Esophagus squamous epithelium (tissue), 5 donors: ENCODE data around the gene RPA3. TPM values are rescaled to one million over a fixed set of nuclear protein-coding genes. Genes with fewer than 3 reads are reported as not detected.

ENCODE experiments used
- DNase-seq: peaks from one replicate; lab custom pipeline; 2025; lab: John Stamatoyannopoulos, UW
- H3K27ac ChIP-seq, 4 donors: fragments of 200-600 bp; sonication (generic); one replicate each; pipeline ENCODE4 v1.5.1; 2016 to 2019; ENCODE audit warnings: mild to moderate bottlenecking in 1 of 4
- H3K27me3 ChIP-seq, 4 donors: fragments of 200-600 bp; sonication (generic); 1 replicate in 3 of 4; 2 replicates in 1 of 4; pipeline versions ENCODE4 v1.5.1 to v1.6.0; 2017 to 2021; ENCODE audit warnings: antibody characterized with exemption in 1 of 4
- H3K36me3 ChIP-seq, 3 donors: fragments of 200-600 bp; sonication (generic); one replicate each; pipeline ENCODE4 v1.5.1; 2016 to 2019
- H3K4me1 ChIP-seq, 3 donors: fragments of 200-600 bp; sonication (generic); one replicate each; pipeline ENCODE4 v1.5.1; 2017 to 2019
- H3K4me3 ChIP-seq, 4 donors: fragments of 200-600 bp; sonication (generic); 1 replicate in 3 of 4; 2 replicates in 1 of 4; pipeline ENCODE4 v1.5.1; 2016 to 2019; ENCODE audit warnings: mild to moderate bottlenecking in 2 of 4, moderate library complexity in 1 of 4
- H3K9me3 ChIP-seq, 3 donors: fragments of 200-600 bp; sonication (generic); one replicate each; pipeline ENCODE4 v1.5.1; 2016 to 2019
- CTCF ChIP-seq, 6 experiments: fragments of 450-650 bp in 4 of 6; fragments of 200-600 bp in 2 of 6; sonication (generic) in 2 of 6; IDR thresholded peaks; one replicate each; pipeline ENCODE4 v1.5.1; 2016 to 2019; ENCODE audit warnings: antibody characterized with exemption in 6 of 6, mild to moderate bottlenecking in 4 of 6, moderate library complexity in 4 of 6
- POLR2A ChIP-seq, 4 donors: fragments of 450-650 bp; IDR thresholded peaks; one replicate each; pipeline ENCODE4 v1.6.1; 2017; ENCODE audit warnings: antibody characterized with exemption in 4 of 4, mild to moderate bottlenecking in 4 of 4, moderate library complexity in 3 of 4
- WGBS, 2 donors: methylation state at CpG; one replicate each; pipeline ENCODE4 v1.1.5; 2018; 5-methylcytosine and 5-hydroxymethylcytosine counted together
- intact Hi-C: fragments of 100-400 bp; cut with DNase I; formaldehyde crosslinking; loops from one replicate; pipeline ENCODE4 v1.15.0; 2022
- total RNA-seq, 4 donors: library from RNA; depleted of rRNA; stranded (reverse); fragments of >200 nt; gene quantifications; one replicate each; pipeline ENCODE4 v1.1.0, GENCODE V29; 2016
- donor health status: DM: yes; HTN: yes; CAD: no.

The RPA3 gene
- total RNA-seq, 4 donors from 2014 or later: 13.0 to 29.3 (median 21.7) TPM

DNA sequence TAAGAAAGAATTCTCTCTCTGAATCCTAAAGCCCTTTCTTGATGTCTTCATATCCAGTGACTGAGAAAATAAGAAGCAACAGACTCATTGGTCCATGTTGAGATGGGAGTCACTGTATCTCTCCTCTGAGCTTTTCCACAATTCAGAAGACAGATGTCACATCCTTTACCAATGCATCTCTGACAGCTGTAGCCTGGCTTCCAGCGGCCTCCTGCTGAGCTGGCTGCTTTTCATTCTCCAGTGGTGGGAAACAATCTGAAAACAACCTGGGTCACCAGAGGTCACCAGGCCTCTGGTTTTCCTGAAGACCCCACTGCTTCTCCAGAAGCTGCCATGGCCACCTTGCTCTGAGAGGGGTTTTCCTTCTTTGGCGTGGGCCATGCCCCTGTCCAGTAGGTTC lies 18.3 kb upstream of the RPA3 start:
- Histone ChIP-seq H3K27me3 (no peaks in the 10 kb centered on the region), H3K4me3 (no peak overlapping the region), H3K4me1 (no peaks in the 10 kb centered on the region), H3K36me3 (no peaks in the 10 kb centered on the region), H3K9me3 (no peaks in the 10 kb centered on the region), H3K27ac (no peak overlapping the region)
- intact Hi-C loops: no loop called here
- TF ChIP-seq CTCF (IDR thresholded peaks at IDR 0.05): no peak
- TF ChIP-seq POLR2A (IDR thresholded peaks at IDR 0.05): no peak
- WGBS, 2 donors: 93 to 95% methylated on average over 2 of the region's 2 CpGs
- DNase-seq: no peak

GRCh38 chr7:7732621-7733281 lies 14.3 kb upstream of the RPA3 start:
- no peaks in the 10 kb centered on the region for H3K9me3 ChIP-seq
- TF ChIP-seq POLR2A (IDR thresholded peaks at IDR 0.05) (no peak), CTCF (IDR thresholded peaks at IDR 0.05) (no peak)
- WGBS, 2 donors: 71 to 80% methylated on average over 4 of the region's 4 CpGs
- H3K36me3 ChIP-seq: no peaks in the 10 kb centered on the region
- peak overlapping the region in 1 of 4 donors; percentile 1 for H3K27ac ChIP-seq
- no peak overlapping the region for H3K4me3 ChIP-seq
- H3K4me1 ChIP-seq: peaks cover 0 to 3% (median 0%) of the 10 kb centered on the region in 3 donors
- no peak for DNase-seq
- H3K27me3 ChIP-seq: no peaks in the 10 kb centered on the region
- intact Hi-C loops: no loop called here

DNA sequence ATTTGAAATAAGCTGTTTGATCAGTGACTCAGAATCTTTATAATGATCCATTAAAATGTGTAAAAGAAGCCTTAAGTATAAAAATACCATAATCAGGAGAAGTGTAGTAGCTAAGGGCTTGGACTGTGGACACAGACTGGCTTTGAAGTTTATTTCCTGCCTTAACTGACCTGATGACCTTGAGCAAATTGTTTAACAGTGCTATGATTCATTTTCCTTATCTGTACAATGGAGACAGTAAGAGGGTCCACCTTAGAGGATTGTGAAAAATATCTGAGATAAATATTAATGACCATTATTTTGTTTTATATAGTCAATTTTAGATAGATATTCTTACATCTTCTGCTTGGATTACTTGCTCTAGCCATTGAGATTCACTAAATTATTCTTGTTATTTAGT lies 13.3 kb upstream of the RPA3 start:
- H3K9me3 ChIP-seq: no peaks in the 10 kb centered on the region

GRCh38 chr7:7720750-7721621 lies 2.6 kb upstream of the RPA3 start:
- H3K4me1 ChIP-seq: peaks cover 0 to 16% (median 0%) of the 10 kb centered on the region in 3 donors
- DNase-seq: no peak
- intact Hi-C loops: no loop called here
- H3K4me3 ChIP-seq: no peak overlapping the region
- TF ChIP-seq CTCF (IDR thresholded peaks at IDR 0.05) (no peak), POLR2A (IDR thresholded peaks at IDR 0.05) (no peak)
- peaks cover 0 to 8% (median 0%) of the 10 kb centered on the region in 3 donors for H3K36me3 ChIP-seq
- no peaks in the 10 kb centered on the region for H3K9me3 ChIP-seq
- H3K27me3 ChIP-seq: no peaks in the 10 kb centered on the region
- no peak overlapping the region for H3K27ac ChIP-seq
- WGBS, 2 donors: 88 to 89% methylated on average over 5 of the region's 5 CpGs

More for the DNA sequence above, 13.3 kb upstream of the RPA3 start:
- Histone ChIP-seq H3K27ac (no peak overlapping the region), H3K27me3 (no peaks in the 10 kb centered on the region), H3K36me3 (no peaks in the 10 kb centered on the region), H3K4me1 (peaks cover 0 to 3% (median 0%) of the 10 kb centered on the region in 3 donors), H3K4me3 (no peak overlapping the region)
- TF ChIP-seq POLR2A (IDR thresholded peaks at IDR 0.05) (no peak), CTCF (IDR thresholded peaks at IDR 0.05) (no peak)
- intact Hi-C loops: no loop called here
- no peak for DNase-seq

GRCh38 chr7:7720193-7720592 lies 1.8 kb upstream of the RPA3 start:
- peaks cover 0 to 16% (median 0%) of the 10 kb centered on the region in 3 donors for H3K4me1 ChIP-seq
- no peaks in the 10 kb centered on the region for H3K9me3 ChIP-seq
- intact Hi-C loops: no loop called here
- no peak overlapping the region for H3K27ac ChIP-seq
- no peak overlapping the region for H3K4me3 ChIP-seq
- TF ChIP-seq POLR2A (IDR thresholded peaks at IDR 0.05): no peak
- no peak for TF ChIP-seq CTCF (IDR thresholded peaks at IDR 0.05)
- WGBS, 2 donors: 80 to 100% methylated on average over 1 of the region's 1 CpG
- no peak for DNase-seq
- peaks cover 0 to 8% (median 0%) of the 10 kb centered on the region in 3 donors for H3K36me3 ChIP-seq
- no peaks in the 10 kb centered on the region for H3K27me3 ChIP-seq
